Type B pancreatic cell (in vitro differentiated cells): Measurements from ENCODE around the gene CCDC74B. TPM values are rescaled to one million over a fixed set of nuclear protein-coding genes. Genes with fewer than 3 reads are reported as not detected.
"Not testable (repeated sequence)": the region's sequence is repeated elsewhere in the genome, so short reads cannot be mapped to it uniquely, and the experiment has no call there.

Experiments
- DNase-seq: peaks from one replicate; pipeline ENCODE4 v3.0.0; 2021; ENCODE audit warnings: mixed read lengths; ENCODE audit not compliant: unreplicated experiment; ENCODE audit errors: extremely low spot score
- H3K27ac Mint-ChIP-seq: 2 replicates; pipeline ENCODE4 v1.8.0; 2021; ENCODE audit warnings: mild to moderate bottlenecking, mixed read lengths
- H3K27me3 Mint-ChIP-seq: 2 replicates; pipeline ENCODE4 v1.8.0; 2021; ENCODE audit warnings: mixed read lengths
- H3K36me3 Mint-ChIP-seq: 2 replicates; pipeline ENCODE4 v1.8.0; 2021; ENCODE audit warnings: mixed read lengths
- H3K4me1 Mint-ChIP-seq: one replicate; pipeline ENCODE4 v1.8.0; 2021; ENCODE audit warnings: mixed read lengths; ENCODE audit not compliant: unreplicated experiment
- H3K4me3 Mint-ChIP-seq: 2 replicates; pipeline ENCODE4 v1.8.0; 2021; ENCODE audit warnings: mild to moderate bottlenecking, mixed read lengths
- H3K9me3 Mint-ChIP-seq: 2 replicates; pipeline ENCODE4 v1.8.0; 2021; ENCODE audit warnings: mixed read lengths
- total RNA-seq: library from RNA; stranded (reverse); gene quantifications from 2 replicates; pipeline ENCODE4 v1.2.1, GENCODE V29; 2021; ENCODE audit warnings: low replicate concordance
- TF ChIP-seq, protein P1 (sequence below): fragments of 200-600 bp; sonication (generic); conservative IDR thresholded peaks from 2 replicates; pipeline ENCODE4 v1.5.0; 2021; ENCODE audit warnings: antibody characterized with exemption, mild to moderate bottlenecking

The CCDC74B gene
- total RNA-seq, 1 donor from 2014 or later: 15.4 TPM

GRCh38 chr2:130150181-130151144, 5.6 kb upstream of the CCDC74B start:
- Mint-ChIP-seq H3K27ac (no peak overlapping the region), H3K27me3 (no peaks in the 10 kb centered on the region), H3K36me3 (no peaks in the 10 kb centered on the region)

GRCh38 chr2:130148515-130148914, 3.6 kb upstream of the CCDC74B start:
- not testable (repeated sequence) for H3K27me3 Mint-ChIP-seq, H3K27ac Mint-ChIP-seq, DNase-seq, H3K4me3 Mint-ChIP-seq, H3K9me3 Mint-ChIP-seq, H3K4me1 Mint-ChIP-seq, H3K36me3 Mint-ChIP-seq

More at GRCh38 chr2:130150181-130151144, 5.6 kb upstream of the CCDC74B start:
- H3K4me3 Mint-ChIP-seq: no peak overlapping the region
- H3K9me3 Mint-ChIP-seq: no peaks in the 10 kb centered on the region
- DNase-seq: no peak
- no peaks in the 10 kb centered on the region for H3K4me1 Mint-ChIP-seq
- TF ChIP-seq, protein P1, sequence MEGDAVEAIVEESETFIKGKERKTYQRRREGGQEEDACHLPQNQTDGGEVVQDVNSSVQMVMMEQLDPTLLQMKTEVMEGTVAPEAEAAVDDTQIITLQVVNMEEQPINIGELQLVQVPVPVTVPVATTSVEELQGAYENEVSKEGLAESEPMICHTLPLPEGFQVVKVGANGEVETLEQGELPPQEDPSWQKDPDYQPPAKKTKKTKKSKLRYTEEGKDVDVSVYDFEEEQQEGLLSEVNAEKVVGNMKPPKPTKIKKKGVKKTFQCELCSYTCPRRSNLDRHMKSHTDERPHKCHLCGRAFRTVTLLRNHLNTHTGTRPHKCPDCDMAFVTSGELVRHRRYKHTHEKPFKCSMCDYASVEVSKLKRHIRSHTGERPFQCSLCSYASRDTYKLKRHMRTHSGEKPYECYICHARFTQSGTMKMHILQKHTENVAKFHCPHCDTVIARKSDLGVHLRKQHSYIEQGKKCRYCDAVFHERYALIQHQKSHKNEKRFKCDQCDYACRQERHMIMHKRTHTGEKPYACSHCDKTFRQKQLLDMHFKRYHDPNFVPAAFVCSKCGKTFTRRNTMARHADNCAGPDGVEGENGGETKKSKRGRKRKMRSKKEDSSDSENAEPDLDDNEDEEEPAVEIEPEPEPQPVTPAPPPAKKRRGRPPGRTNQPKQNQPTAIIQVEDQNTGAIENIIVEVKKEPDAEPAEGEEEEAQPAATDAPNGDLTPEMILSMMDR: no peak

- DNase-seq: peak; percentile 58
- not testable (repeated sequence) for H3K27me3 Mint-ChIP-seq
Measured at GRCh38 chr2:130143266-130144039, 1.5 kb downstream of the CCDC74B start.

GRCh38 chr2:130142396-130143265, 2.3 kb downstream of the CCDC74B start:
- DNase-seq: peak; percentile 48
- not testable (repeated sequence) for H3K9me3 Mint-ChIP-seq, H3K36me3 Mint-ChIP-seq, H3K27ac Mint-ChIP-seq, H3K4me1 Mint-ChIP-seq, H3K27me3 Mint-ChIP-seq
- H3K4me3 Mint-ChIP-seq: peak overlapping the region; percentile 81

More at GRCh38 chr2:130143266-130144039, 1.5 kb downstream of the CCDC74B start:
- H3K27ac Mint-ChIP-seq, H3K9me3 Mint-ChIP-seq, H3K4me1 Mint-ChIP-seq, H3K36me3 Mint-ChIP-seq: not testable (repeated sequence)
- peak overlapping the region; percentile 86 for H3K4me3 Mint-ChIP-seq

DNA sequence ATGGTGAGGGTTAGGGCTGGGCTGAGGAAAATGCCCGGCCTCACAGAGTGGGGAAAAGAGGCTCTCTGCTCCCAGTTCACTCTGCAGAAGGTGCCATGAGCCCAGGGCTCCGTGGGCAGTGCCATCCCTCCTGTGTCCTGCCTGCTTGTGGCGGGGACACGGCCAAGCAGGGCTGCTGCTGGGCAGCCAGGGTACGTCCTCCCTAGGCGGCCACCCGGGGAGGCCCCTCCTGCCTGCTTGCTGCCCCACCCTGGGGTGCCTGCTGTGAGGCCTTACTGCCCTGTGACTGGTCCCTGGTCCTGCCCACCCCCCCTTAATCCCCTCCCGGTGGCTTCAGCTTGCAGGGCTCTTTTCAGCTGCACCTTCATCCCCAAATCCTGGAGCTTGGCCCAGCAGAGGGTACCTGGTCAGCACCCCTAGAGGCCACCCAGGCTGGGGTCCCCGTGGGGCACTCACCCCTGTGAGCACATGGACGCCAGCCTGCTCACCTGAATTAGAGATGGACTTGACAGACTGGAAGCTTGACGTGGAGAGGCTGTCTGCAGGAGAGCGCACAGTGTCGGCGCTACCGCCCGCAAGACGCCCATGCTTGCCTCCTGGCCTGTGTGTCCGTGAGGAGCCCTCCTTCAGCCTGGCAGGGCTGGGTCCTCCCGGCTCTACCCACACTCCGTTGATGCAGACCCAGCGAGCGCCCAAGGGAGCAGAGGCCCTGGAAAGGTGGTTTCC, 3.1 kb downstream of the CCDC74B start:
- not testable (repeated sequence) for H3K36me3 Mint-ChIP-seq, H3K9me3 Mint-ChIP-seq, H3K27me3 Mint-ChIP-seq, H3K27ac Mint-ChIP-seq, H3K4me1 Mint-ChIP-seq, H3K4me3 Mint-ChIP-seq
- DNase-seq: peak; percentile 51

DNA sequence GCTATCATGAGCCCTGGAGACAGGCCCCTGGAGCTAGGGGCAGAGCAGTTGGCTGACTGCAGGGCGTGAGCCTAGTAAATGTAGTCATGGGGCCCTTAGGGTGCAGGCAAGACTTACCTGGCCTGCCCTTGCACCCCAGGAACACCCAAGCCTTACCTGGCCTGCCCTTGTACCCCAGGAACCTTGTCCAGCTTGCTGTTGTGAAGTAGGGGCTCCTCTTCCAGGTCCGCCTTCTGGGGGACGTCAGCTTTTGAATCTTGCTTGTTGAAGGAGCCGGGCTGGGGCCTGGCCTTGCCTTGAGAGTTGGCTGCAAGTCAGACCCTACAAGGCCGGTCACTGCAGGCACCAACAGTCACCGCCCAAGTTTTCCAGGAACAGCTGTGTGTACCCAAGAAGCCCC, 3.9 kb downstream of the CCDC74B start:
- H3K27ac Mint-ChIP-seq, H3K4me3 Mint-ChIP-seq, H3K4me1 Mint-ChIP-seq, H3K27me3 Mint-ChIP-seq, H3K9me3 Mint-ChIP-seq, H3K36me3 Mint-ChIP-seq: not testable (repeated sequence)
- peak; percentile 16 for DNase-seq

DNA sequence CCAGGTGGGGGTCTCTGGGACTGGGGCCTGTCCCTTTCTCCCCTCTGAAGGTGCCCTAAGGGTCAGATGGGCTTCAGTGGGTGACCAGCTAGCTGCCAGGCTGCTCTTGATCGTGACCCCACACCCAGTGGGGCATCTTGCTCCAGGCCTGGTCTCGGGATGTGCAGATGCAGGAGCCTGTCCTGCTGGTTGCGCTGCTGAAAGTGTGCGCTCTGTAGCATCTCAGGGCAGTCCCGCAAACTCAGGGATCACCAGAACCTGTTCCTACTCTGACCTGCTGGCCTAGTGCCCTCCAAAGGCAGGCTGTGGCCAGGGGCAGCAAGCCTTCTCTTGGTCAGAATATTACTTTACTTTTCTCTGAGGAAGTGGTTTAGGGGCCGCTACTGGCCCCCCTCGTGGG, 4.4 kb downstream of the CCDC74B start:
- H3K4me3 Mint-ChIP-seq, H3K9me3 Mint-ChIP-seq, H3K27me3 Mint-ChIP-seq, H3K4me1 Mint-ChIP-seq, H3K27ac Mint-ChIP-seq, H3K36me3 Mint-ChIP-seq: not testable (repeated sequence)
- peak; percentile 54 for DNase-seq

GRCh38 chr2:130139331-130140280, 5.3 kb downstream of the CCDC74B start:
- not testable (repeated sequence) for H3K4me3 Mint-ChIP-seq, H3K27me3 Mint-ChIP-seq, H3K9me3 Mint-ChIP-seq, H3K36me3 Mint-ChIP-seq, H3K27ac Mint-ChIP-seq, H3K4me1 Mint-ChIP-seq
- peak; percentile 67 for DNase-seq

GRCh38 chr2:130138841-130139251, 6.1 kb downstream of the CCDC74B start:
- not testable (repeated sequence) for H3K4me1 Mint-ChIP-seq, H3K27ac Mint-ChIP-seq, H3K36me3 Mint-ChIP-seq, H3K9me3 Mint-ChIP-seq, H3K4me3 Mint-ChIP-seq, H3K27me3 Mint-ChIP-seq
- peak; percentile 39 for DNase-seq

GRCh38 chr2:130138326-130138725, 6.6 kb downstream of the CCDC74B start:
- peak; percentile 44 for DNase-seq

GRCh38 chr2:130137118-130137517, 7.8 kb downstream of the CCDC74B start:
- H3K36me3 Mint-ChIP-seq, H3K4me1 Mint-ChIP-seq, H3K27me3 Mint-ChIP-seq, H3K9me3 Mint-ChIP-seq, H3K4me3 Mint-ChIP-seq, H3K27ac Mint-ChIP-seq: not testable (repeated sequence)
- DNase-seq: peak; percentile 37

More at GRCh38 chr2:130138326-130138725, 6.6 kb downstream of the CCDC74B start:
- H3K4me3 Mint-ChIP-seq, H3K4me1 Mint-ChIP-seq, H3K27ac Mint-ChIP-seq, H3K9me3 Mint-ChIP-seq, H3K27me3 Mint-ChIP-seq, H3K36me3 Mint-ChIP-seq: not testable (repeated sequence)
